ENCODE measurements around the gene FAM25G. TPM values are rescaled to one million over a fixed set of nuclear protein-coding genes. Genes with fewer than 3 reads are reported as not detected.

Gene FAM25G
- total RNA-seq, 1 experiment from 2014 or later, result not detected

- no peak for ATAC-seq
- Histone ChIP-seq H3K9me3 (ENCODE audit: control insufficient read depth, insufficient read depth, low read depth, low read length) (0 out of 2 replicates have a peak, but pooled peaks cover 3% of the 10 kb centered on the region), H3K4me3 (ENCODE audit: low read depth in 2 of 2, low read length in 2 of 2) (no peak overlapping the region), H3K36me3 (ENCODE audit: control insufficient read depth, insufficient read depth, low read length) (no peaks in the 10 kb centered on the region), H3K27ac (ENCODE audit: low read length) (no peak overlapping the region), H3K4me1 (ENCODE audit: control insufficient read depth, insufficient read depth, low read length) (0 out of 2 replicates have a peak, but pooled peaks cover 3% of the 10 kb centered on the region), H3K27me3 (ENCODE audit: control insufficient read depth, insufficient read depth, low read length) (no peaks in the 10 kb centered on the region)
- intact Hi-C loops (cut with micrococcal nuclease; ENCODE audit: unreplicated experiment) (no loop called here), in situ Hi-C loops (cut with HindIII; ENCODE audit: low pct_unique_long_range_greater_than_20kb, low sequenced_read_pairs) (no loop called here)
- TF ChIP-seq, protein P1, sequence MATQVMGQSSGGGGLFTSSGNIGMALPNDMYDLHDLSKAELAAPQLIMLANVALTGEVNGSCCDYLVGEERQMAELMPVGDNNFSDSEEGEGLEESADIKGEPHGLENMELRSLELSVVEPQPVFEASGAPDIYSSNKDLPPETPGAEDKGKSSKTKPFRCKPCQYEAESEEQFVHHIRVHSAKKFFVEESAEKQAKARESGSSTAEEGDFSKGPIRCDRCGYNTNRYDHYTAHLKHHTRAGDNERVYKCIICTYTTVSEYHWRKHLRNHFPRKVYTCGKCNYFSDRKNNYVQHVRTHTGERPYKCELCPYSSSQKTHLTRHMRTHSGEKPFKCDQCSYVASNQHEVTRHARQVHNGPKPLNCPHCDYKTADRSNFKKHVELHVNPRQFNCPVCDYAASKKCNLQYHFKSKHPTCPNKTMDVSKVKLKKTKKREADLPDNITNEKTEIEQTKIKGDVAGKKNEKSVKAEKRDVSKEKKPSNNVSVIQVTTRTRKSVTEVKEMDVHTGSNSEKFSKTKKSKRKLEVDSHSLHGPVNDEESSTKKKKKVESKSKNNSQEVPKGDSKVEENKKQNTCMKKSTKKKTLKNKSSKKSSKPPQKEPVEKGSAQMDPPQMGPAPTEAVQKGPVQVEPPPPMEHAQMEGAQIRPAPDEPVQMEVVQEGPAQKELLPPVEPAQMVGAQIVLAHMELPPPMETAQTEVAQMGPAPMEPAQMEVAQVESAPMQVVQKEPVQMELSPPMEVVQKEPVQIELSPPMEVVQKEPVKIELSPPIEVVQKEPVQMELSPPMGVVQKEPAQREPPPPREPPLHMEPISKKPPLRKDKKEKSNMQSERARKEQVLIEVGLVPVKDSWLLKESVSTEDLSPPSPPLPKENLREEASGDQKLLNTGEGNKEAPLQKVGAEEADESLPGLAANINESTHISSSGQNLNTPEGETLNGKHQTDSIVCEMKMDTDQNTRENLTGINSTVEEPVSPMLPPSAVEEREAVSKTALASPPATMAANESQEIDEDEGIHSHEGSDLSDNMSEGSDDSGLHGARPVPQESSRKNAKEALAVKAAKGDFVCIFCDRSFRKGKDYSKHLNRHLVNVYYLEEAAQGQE (IDR thresholded peaks at IDR 0.05; ENCODE audit: insufficient read depth in 1 of 2, low read depth in 2 of 2, low read length in 1 of 2), result no peak
- TF ChIP-seq POLR2AphosphoS5 (IDR thresholded peaks at IDR 0.05; ENCODE audit: low read depth, low read length) (no peak), SIN3A (IDR thresholded peaks at IDR 0.05; ENCODE audit: borderline replicate concordance, insufficient read depth, low read depth, low read length) (no peak), CTCF (IDR thresholded peaks at IDR 0.05) (no peak)
- BruUV-seq (replicated peaks), result no TSS peak
- CTCF ChIA-PET, result no interaction called here
- POLR2A ChIA-PET, result no interaction called here
- no peak for DNase-seq (ENCODE audit: low read depth, low spot score)
Observed at GRCh38 chr10:47449979-47450378, 41.5 kb downstream of the FAM25G start.

- no peak for DNase-seq (ENCODE audit: low read depth, low spot score)
- in situ Hi-C loops (cut with HindIII; ENCODE audit: low pct_unique_long_range_greater_than_20kb, low sequenced_read_pairs) (no loop called here), intact Hi-C loops (cut with micrococcal nuclease; ENCODE audit: unreplicated experiment) (no loop called here)
- no peaks in the 10 kb centered on the region for H3K36me3 ChIP-seq (ENCODE audit: control insufficient read depth, insufficient read depth, low read length)
- peak; percentile 46 for ATAC-seq
- H3K27ac ChIP-seq (ENCODE audit: low read length), result no peak overlapping the region
- H3K9me3 ChIP-seq (ENCODE audit: control insufficient read depth, insufficient read depth, low read depth, low read length), result 0 out of 2 replicates have a peak, but pooled peaks cover 3% of the 10 kb centered on the region
- TF ChIP-seq CTCF (IDR thresholded peaks at IDR 0.05), result no peak
- TF ChIP-seq SIN3A (IDR thresholded peaks at IDR 0.05; ENCODE audit: borderline replicate concordance, insufficient read depth, low read depth, low read length), result no peak
- TF ChIP-seq, protein P1 (IDR thresholded peaks at IDR 0.05; ENCODE audit: insufficient read depth in 1 of 2, low read depth in 2 of 2, low read length in 1 of 2), result no peak
- no peak for TF ChIP-seq TCF7L2 (IDR thresholded peaks at IDR 0.05; ENCODE audit: low read depth, low read length)
- no peak for TF ChIP-seq POLR2AphosphoS5 (IDR thresholded peaks at IDR 0.05; ENCODE audit: low read depth, low read length)
- BruUV-seq (replicated peaks), result no TSS peak
- ChIA-PET POLR2A (no interaction called here), CTCF (no interaction called here)
- H3K27me3 ChIP-seq (ENCODE audit: control insufficient read depth, insufficient read depth, low read length), result no peaks in the 10 kb centered on the region
- H3K4me1 ChIP-seq (ENCODE audit: control insufficient read depth, insufficient read depth, low read length), result 0 out of 2 replicates have a peak, but pooled peaks cover 3% of the 10 kb centered on the region
- H3K4me3 ChIP-seq (ENCODE audit: low read depth in 2 of 2, low read length in 2 of 2), result no peak overlapping the region
Observed at GRCh38 chr10:47449102-47449978, 42.2 kb downstream of the FAM25G start.
